ENCODE measurements around the gene MACROD2.
"Not testable (repeated sequence)": the region's sequence is repeated elsewhere in the genome, so short reads cannot be mapped to it uniquely, and the experiment has no call there.

The MACROD2 gene

DNA sequence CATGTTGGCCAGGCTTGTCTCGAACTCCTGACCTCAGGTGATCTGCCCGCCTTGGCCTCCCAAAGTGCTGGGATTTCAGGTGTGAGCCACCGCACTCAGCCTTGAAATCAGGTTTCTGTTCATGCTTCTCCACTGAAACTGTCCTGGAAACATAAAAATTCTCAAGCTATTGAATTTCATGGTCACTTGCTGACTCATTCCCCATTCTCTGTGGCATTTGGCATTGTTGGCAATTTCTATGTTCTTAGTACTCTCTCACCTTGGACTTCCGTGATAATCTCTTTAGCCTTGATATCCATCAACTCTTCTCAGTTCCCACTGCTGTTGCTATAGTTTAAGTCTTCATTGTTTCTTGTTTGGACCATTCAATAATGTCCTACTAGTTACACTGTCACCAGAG lies 11.1 kb upstream of the MACROD2 start:
- no peaks in the 10 kb centered on the region for H3K79me2 ChIP-seq
- H3K4me3 ChIP-seq (ENCODE audit: low read depth, low read length) = no peak overlapping the region
- TF ChIP-seq CTCF (IDR thresholded peaks at IDR 0.05) = no peak
- no peak overlapping the region for H3K27ac ChIP-seq
- H3K27me3 ChIP-seq (ENCODE audit: control insufficient read depth, insufficient read depth, low read length) = no peaks in the 10 kb centered on the region
- H3K4me2 ChIP-seq (ENCODE audit: low read length) = no peak overlapping the region
- H3K4me1 ChIP-seq = no peaks in the 10 kb centered on the region
- no peaks in the 10 kb centered on the region for H3K9me3 ChIP-seq (ENCODE audit: control insufficient read depth, low read length)
- no peak overlapping the region for H2AFZ ChIP-seq
- no peak overlapping the region for H3K9ac ChIP-seq
- H3K36me3 ChIP-seq (ENCODE audit: control insufficient read depth, insufficient read depth, low read length) = no peaks in the 10 kb centered on the region

GRCh38 chr20:13990465-13990864 lies 4.9 kb upstream of the MACROD2 start, which contains the start of gene SEL1L2:
Gene SEL1L2 (minus strand): TSS chr20:13990614. CDS start chr20:13990534, 80 bp downstream.
- Histone ChIP-seq H3K27me3 (ENCODE audit: control insufficient read depth, insufficient read depth, low read length) (no peaks in the 10 kb centered on the region), H2AFZ (no peak within 1 kb of the TSS), H3K4me1 (no peaks in the 10 kb centered on the region), H3K9ac (no peak within 1 kb of the TSS), H3K4me3 (ENCODE audit: low read depth, low read length) (no peak within 1 kb of the TSS), H3K79me2 (no peaks in the 10 kb centered on the region), H3K36me3 (ENCODE audit: control insufficient read depth, insufficient read depth, low read length) (no peaks in the 10 kb centered on the region), H3K4me2 (ENCODE audit: low read length) (no peak within 1 kb of the TSS), H3K27ac (no peak within 1 kb of the TSS), H3K9me3 (ENCODE audit: control insufficient read depth, low read length) (peaks cover 4% of the 10 kb centered on the region)
- no peak for TF ChIP-seq CTCF (IDR thresholded peaks at IDR 0.05)

DNA sequence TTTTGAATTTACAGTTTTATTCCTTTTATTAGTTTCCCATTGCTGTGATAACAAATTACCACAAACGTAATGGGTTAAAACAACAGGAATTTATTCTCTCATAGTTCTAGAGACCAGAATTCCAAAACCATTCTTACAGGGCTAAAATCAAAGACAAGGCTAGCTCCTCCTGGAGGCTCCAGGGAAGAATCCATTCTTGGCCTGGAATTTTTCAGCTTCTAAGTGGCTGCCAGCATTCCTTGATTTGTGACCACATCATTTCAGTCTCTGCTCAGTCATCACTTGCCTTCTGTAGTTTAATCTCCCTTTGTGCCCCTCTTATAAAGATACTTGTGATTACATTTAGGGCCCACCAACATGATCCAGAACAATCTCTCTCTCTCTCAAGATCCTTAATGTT lies 4.0 kb upstream of the MACROD2 start:
- no peaks in the 10 kb centered on the region for H3K27me3 ChIP-seq (ENCODE audit: control insufficient read depth, insufficient read depth, low read length)
- H3K9ac ChIP-seq = no peak overlapping the region
- H3K36me3 ChIP-seq (ENCODE audit: control insufficient read depth, insufficient read depth, low read length) = no peaks in the 10 kb centered on the region
- H2AFZ ChIP-seq = no peak overlapping the region
- no peak overlapping the region for H3K4me2 ChIP-seq (ENCODE audit: low read length)
- no peaks in the 10 kb centered on the region for H3K79me2 ChIP-seq
- H3K9me3 ChIP-seq (ENCODE audit: control insufficient read depth, low read length) = peaks cover 4% of the 10 kb centered on the region
- no peaks in the 10 kb centered on the region for H3K4me1 ChIP-seq
- no peak for TF ChIP-seq CTCF (IDR thresholded peaks at IDR 0.05)
- H3K27ac ChIP-seq = no peak overlapping the region
- no peak overlapping the region for H3K4me3 ChIP-seq (ENCODE audit: low read depth, low read length)

GRCh38 chr20:13991955-13992354 lies 3.4 kb upstream of the MACROD2 start:
- H2AFZ ChIP-seq; H3K79me2 ChIP-seq; H3K4me1 ChIP-seq; H3K4me2 ChIP-seq (ENCODE audit: low read length); H3K36me3 ChIP-seq (ENCODE audit: control insufficient read depth, insufficient read depth, low read length); H3K4me3 ChIP-seq (ENCODE audit: low read depth, low read length); H3K9ac ChIP-seq; H3K27ac ChIP-seq; H3K9me3 ChIP-seq (ENCODE audit: control insufficient read depth, low read length); H3K27me3 ChIP-seq (ENCODE audit: control insufficient read depth, insufficient read depth, low read length): not testable (repeated sequence)

- peak overlapping the region; percentile 36 for H3K27ac ChIP-seq
- H3K27me3 ChIP-seq (ENCODE audit: control insufficient read depth, insufficient read depth, low read length) = no peaks in the 10 kb centered on the region
- H3K9me3 ChIP-seq (ENCODE audit: control insufficient read depth, low read length) = peaks cover 4% of the 10 kb centered on the region
- H2AFZ ChIP-seq = peak overlapping the region; percentile 90
- no peak overlapping the region for H3K9ac ChIP-seq
- no peaks in the 10 kb centered on the region for H3K4me1 ChIP-seq
- H3K79me2 ChIP-seq = no peaks in the 10 kb centered on the region
- peak overlapping the region; percentile 71 for H3K4me2 ChIP-seq (ENCODE audit: low read length)
- no peak for TF ChIP-seq CTCF (IDR thresholded peaks at IDR 0.05)
- H3K4me3 ChIP-seq (ENCODE audit: low read depth, low read length) = peak overlapping the region; percentile 55
- H3K36me3 ChIP-seq (ENCODE audit: control insufficient read depth, insufficient read depth, low read length) = no peaks in the 10 kb centered on the region
Observed at GRCh38 chr20:13995841-13996240, 525 bp downstream of the MACROD2 start.

Data from parathyroid adenoma (tissue), 2 donors.